A673 (cell line): ENCODE data around the gene TMEM63A.

Experiments used
- CTCF ChIP-seq: fragments of 300-800, 200-600 bp; sonication (generic); conservative IDR thresholded peaks from 2 replicates; pipeline ENCODE4 v1.5.1; 2017; ENCODE audit warnings: low read depth, mild to moderate bottlenecking, antibody characterized with exemption, low read length, moderate library complexity, mixed read lengths
- EZH2 ChIP-seq: fragments of 200-600 bp; sonication (generic); IDR thresholded peaks from 2 replicates; pipeline ENCODE4 v1.6.1; 2017; ENCODE audit warnings: borderline replicate concordance, low read depth, mild to moderate bottlenecking, mixed read lengths, antibody characterized with exemption, low read length; ENCODE audit not compliant: poor library complexity, severe bottlenecking

DNA sequence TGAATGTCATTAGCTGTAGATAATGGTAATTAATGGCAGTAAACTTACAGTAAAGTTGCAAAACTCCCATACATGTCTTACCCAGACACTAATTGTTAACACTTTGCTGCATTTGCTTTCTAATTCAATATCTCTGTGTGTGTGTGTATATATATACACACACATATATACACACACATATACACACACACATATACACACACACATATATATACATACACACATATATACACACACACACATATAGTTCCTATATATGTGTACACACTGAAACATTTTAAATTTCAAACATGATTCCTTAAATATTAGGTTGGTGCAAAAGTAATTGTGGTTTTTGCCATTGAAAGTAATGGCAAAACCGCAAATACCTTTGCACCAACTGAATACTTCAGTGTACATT, 75.9 kb downstream of the TMEM63A start:
- TF ChIP-seq CTCF (no peak), EZH2 (no peak)
